WTC11 (cell line): ENCODE data around the gene ARID1A.

Experiments used
- CREB1 ChIP-seq: sonication (generic); formaldehyde crosslinking; IDR thresholded peaks from 2 replicates; pipeline ENCODE4 v1.8.0; 2023; ENCODE audit warnings: mild to moderate bottlenecking, missing genetic modification reagents
- CTCF ChIP-seq: fragments of 200-600 bp; IDR thresholded peaks from 2 replicates; pipeline ENCODE4 v1.8.0; 2022; ENCODE audit warnings: antibody characterized with exemption
- NFE2L1 ChIP-seq: sonication (generic); formaldehyde crosslinking; IDR thresholded peaks from 2 replicates; pipeline ENCODE4 v1.8.1; 2023; ENCODE audit warnings: missing genetic modification reagents
- NR2C2 ChIP-seq: sonication (generic); formaldehyde crosslinking; IDR thresholded peaks from 2 replicates; pipeline ENCODE4 v1.8.0; 2022; ENCODE audit warnings: mild to moderate bottlenecking, missing genetic modification reagents
- PREB ChIP-seq: sonication (generic); formaldehyde crosslinking; IDR thresholded peaks from 2 replicates; pipeline ENCODE4 v1.8.1; 2022; ENCODE audit warnings: mild to moderate bottlenecking, missing genetic modification reagents, moderate library complexity, borderline replicate concordance
- ZNF121 ChIP-seq: sonication (generic); formaldehyde crosslinking; IDR thresholded peaks from 2 replicates; pipeline ENCODE4 v1.8.0; 2023; ENCODE audit warnings: missing genetic modification reagents
- ZNF423 ChIP-seq: fragments of 250-450 bp; sonication (Bioruptor Pico); IDR thresholded peaks from 2 replicates; pipeline ENCODE4 v2.1.2; 2022; ENCODE audit warnings: mild to moderate bottlenecking, moderate library complexity
- TF ChIP-seq, protein P1 (sequence below): sonication (generic); formaldehyde crosslinking; IDR thresholded peaks from 2 replicates; pipeline ENCODE4 v1.8.1; 2022; ENCODE audit warnings: low read depth, missing genetic modification reagents, borderline replicate concordance
- TF ChIP-seq, protein P2 (sequence below): sonication (generic); formaldehyde crosslinking; IDR thresholded peaks from 2 replicates; pipeline ENCODE4 v1.8.1; 2023; ENCODE audit warnings: mild to moderate bottlenecking, missing genetic modification reagents, moderate library complexity

DNA sequence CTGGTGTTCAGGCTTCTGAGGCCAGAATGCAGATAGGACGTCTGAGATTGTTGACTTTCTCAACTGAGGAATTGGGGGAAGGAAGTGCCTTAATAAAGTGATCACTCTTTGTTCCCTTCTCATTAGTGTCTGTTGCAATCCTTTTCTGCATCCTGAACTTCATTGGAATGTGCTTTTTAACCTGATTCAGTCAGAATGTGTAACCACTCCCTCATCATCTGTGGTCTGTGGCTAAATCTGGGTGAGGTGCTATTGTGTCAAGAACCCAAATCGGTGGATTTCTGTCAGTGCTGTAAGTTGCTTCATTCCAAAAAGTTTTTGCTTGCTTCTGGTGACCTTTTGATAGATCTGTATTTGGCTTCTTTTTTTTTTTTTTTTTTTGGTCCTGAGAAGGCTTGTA, 38.2 kb downstream of the ARID1A start:
- TF ChIP-seq CTCF: no peak
- TF ChIP-seq NFE2L1 (CRISPR knock-in tag): no peak
- TF ChIP-seq, protein P1, sequence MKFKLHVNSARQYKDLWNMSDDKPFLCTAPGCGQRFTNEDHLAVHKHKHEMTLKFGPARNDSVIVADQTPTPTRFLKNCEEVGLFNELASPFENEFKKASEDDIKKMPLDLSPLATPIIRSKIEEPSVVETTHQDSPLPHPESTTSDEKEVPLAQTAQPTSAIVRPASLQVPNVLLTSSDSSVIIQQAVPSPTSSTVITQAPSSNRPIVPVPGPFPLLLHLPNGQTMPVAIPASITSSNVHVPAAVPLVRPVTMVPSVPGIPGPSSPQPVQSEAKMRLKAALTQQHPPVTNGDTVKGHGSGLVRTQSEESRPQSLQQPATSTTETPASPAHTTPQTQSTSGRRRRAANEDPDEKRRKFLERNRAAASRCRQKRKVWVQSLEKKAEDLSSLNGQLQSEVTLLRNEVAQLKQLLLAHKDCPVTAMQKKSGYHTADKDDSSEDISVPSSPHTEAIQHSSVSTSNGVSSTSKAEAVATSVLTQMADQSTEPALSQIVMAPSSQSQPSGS (CRISPR knock-in tag): no peak
- no peak for TF ChIP-seq CREB1
- no peak for TF ChIP-seq ZNF423 (CRISPR knock-in tag)
- no peak for TF ChIP-seq PREB (CRISPR knock-in tag)
- TF ChIP-seq, protein P2, sequence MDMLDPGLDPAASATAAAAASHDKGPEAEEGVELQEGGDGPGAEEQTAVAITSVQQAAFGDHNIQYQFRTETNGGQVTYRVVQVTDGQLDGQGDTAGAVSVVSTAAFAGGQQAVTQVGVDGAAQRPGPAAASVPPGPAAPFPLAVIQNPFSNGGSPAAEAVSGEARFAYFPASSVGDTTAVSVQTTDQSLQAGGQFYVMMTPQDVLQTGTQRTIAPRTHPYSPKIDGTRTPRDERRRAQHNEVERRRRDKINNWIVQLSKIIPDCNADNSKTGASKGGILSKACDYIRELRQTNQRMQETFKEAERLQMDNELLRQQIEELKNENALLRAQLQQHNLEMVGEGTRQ (CRISPR knock-in tag): no peak
- TF ChIP-seq ZNF121: no peak
- TF ChIP-seq NR2C2 (CRISPR knock-in tag): no peak
